PC-9 (cell line): ENCODE data around the gene FAHD1.

Source experiments
- CTCF ChIP-seq: fragments of 200-600 bp; sonication (generic); conservative IDR thresholded peaks from 2 replicates; pipeline ENCODE4 v1.6.1; 2017; ENCODE audit warnings: mixed run types, antibody characterized with exemption, mild to moderate bottlenecking, moderate library complexity
- EZH2 ChIP-seq: fragments of 200-600 bp; sonication (generic); IDR thresholded peaks from 2 replicates; pipeline ENCODE4 v1.8.0; 2017; ENCODE audit warnings: antibody characterized with exemption, low read depth

GRCh38 chr16:1877089-1877488, 50.1 kb downstream of the FAHD1 start:
- no peak for TF ChIP-seq CTCF
- no peak for TF ChIP-seq EZH2
